GM12873 (cell line): ENCODE measurements around the gene ZNF692.

Experiments
- CTCF ChIP-seq: IDR thresholded peaks from 2 replicates; pipeline ENCODE4 v1.5.1; 2012; ENCODE audit warnings: low read depth, mild to moderate bottlenecking, moderate library complexity, low read length, control low read depth; ENCODE audit not compliant: insufficient read depth; ENCODE audit errors: missing control alignments

ZNF692 gene

DNA sequence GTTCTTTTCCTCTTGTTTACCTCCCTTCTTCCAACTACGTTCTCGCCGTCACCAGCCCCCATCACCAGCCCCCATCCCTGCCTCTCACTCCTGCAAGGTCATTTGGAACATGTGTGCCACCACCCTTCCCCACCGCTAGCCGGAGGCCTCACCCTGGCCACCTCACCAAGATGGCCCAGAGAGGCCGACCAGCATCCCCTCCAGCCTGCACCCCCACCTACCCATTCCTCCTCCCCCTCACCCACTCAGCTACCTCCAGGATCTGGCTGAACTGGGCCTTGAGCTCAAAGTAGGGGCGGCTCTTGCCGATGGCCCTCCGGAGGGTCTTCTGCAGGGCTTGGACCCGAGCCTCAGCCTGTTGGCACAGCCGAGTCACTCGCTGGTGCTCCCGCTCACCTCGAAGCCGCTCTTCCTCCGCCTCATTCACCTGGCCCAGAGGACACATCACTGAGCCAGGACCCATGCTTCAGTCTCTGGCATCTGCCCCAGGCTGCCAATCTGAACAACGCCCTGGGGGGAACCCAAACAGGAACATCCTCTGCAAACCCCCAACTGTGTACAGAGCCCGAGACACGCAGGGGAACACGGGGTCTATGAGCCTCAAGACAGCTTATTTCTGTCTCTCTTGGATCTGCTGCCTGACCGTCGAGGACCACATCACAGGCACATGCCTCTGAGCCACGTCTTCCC lies 46.0 kb downstream of the ZNF692 start:
- TF ChIP-seq CTCF: no peak

GRCh38 chr1:248811514-248812490 lies 47.1 kb downstream of the ZNF692 start:
- TF ChIP-seq CTCF: peak; percentile 25

DNA sequence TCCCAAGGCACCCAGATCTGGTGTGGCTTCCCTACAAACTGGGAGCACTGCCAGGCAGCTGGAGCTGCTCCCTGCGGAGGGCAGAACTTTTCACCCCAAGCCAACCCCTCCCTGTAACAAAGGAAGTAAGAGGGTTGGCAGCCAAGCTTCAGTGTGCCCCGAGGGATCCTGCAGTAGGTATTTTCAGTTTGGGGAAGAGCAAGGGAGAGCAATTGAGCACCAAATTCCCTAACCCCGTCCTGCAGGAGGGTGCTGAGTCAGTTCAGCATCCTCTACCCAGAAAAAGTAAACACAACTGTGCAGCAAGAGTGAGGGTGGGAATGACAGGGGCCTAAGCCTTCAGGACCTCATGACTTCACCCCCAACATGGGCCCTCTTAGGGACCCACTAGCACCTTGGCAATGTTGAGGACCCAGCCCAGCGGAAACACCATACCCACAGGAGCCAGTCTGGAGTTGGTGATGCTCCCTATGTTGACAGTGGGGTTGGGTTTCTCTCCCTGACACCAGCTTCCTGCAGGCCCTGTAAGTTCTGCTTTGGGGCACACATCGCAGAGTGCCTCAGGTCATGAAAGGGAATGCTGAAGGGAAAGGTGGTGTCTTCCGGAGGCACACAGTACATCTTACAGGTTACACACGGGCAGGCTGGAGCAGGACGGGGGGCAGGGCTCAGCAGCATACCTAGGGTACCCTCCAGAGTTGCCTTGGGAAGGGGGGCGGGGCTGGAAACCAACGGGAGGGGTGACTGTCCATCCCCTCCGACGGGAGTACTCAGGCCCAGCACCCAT lies 48.0 kb downstream of the ZNF692 start:
- TF ChIP-seq CTCF: no peak

DNA sequence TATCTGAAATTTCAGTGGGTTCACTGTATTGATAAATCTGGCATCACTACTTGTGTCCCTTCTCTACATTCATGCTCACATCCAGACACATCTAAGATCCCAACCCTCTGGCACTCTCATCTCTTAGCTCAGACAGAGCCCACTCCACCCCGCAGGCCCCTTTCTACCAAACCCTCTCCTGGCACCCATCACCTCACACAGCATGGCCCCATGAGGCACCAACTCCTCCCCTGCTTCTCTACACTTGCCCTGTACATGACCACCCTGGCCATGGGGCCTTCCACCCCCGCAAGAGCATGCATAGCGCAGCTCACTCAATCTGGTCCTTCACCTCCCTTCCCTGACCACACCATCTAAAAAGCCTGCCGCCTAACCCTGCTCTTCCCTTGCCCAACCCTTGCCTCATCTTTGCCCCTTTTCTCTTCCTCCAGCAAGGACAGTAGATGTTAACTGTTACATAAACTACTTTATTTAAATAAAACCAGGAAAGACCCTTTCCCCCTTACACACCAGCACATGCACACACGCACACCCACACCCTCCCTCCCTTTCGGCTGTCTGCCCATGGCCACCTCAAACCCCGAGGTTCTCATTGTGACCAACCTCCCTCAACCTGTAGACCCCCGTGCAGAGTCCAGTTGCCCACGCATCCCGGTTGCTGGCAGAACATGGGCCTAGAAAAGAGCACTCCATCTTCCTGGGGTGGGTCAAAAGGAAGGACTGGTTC lies 48.7 kb downstream of the ZNF692 start:
- TF ChIP-seq CTCF: no peak

DNA sequence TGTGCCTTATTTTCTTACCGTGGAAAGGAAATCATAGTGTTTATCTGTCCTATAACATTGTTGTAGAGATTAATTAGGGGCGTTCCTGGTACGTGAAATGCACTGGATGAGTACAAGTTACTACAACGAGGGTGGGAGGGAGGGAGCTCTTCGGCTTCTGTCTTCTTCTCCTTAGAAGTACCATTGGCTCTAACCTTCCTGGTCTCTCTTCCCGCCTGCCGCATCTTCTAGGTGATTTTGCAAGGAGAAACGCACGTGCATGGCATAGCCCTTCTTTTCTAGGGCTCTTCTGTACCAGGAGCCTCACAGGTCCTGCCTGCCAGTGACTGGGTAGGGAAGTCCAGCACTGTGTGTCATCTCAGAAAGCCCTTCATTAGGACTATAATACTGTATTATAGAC lies 50.0 kb downstream of the ZNF692 start:
- no peak for TF ChIP-seq CTCF

DNA sequence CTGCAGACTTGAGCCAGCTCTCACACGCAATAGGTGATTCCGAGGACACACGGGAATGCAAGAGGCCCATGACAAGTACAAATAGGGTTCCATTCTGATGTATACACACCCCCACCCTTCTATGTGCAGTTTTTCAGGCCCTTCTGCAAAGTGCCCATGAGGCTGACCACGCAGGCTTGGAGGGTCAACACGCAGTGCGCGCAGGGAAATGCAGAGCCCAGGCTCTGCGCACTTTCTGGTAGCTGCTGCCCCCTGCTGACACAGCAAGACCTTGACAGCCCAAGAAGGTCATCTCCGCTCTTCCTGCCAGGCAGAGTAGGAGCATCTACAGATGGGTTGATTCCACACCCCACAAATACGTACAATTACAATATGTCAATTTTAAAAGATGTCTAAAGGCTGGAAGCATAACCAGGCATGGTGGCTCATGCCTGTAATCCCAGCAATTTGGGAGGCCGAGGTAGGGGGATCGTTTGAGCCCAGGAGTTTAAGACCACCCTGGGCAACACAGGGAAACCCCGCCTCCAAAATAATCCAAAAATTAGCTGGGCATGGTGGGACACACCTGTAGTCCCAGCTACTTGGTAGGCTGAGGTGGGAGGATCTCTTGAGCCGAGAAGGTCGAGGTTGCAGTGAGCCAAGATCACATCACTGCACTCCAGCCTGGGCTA lies 51.7 kb downstream of the ZNF692 start:
- TF ChIP-seq CTCF: peak; percentile 97
